Measurements from ENCODE around the gene RREB1.

Gene RREB1

GRCh38 chr6:7285416-7285815 lies 177.7 kb downstream of the RREB1 start:
- H3K36me3 ChIP-seq (ENCODE audit: control insufficient read depth, insufficient read depth, low read length): peaks cover 6% of the 10 kb centered on the region
- H3K4me3 ChIP-seq (replicated peaks; ENCODE audit: low read depth, low read length): no peak overlapping the region
- H3K27me3 ChIP-seq (replicated peaks; ENCODE audit: control insufficient read depth, insufficient read depth, low read length): no peaks in the 10 kb centered on the region
- DNase-seq (ENCODE audit: extremely low read depth, insufficient read length): no peak
- no peak for TF ChIP-seq CTCF (IDR thresholded peaks at IDR 0.05; ENCODE audit: insufficient read depth, low read length, poor library complexity, severe bottlenecking)

- no peak overlapping the region for H3K4me3 ChIP-seq (replicated peaks; ENCODE audit: low read depth, low read length)
- no peaks in the 10 kb centered on the region for H3K27me3 ChIP-seq (replicated peaks; ENCODE audit: control insufficient read depth, insufficient read depth, low read length)
- TF ChIP-seq CTCF (IDR thresholded peaks at IDR 0.05; ENCODE audit: insufficient read depth, low read length, poor library complexity, severe bottlenecking): no peak
- DNase-seq (ENCODE audit: extremely low read depth, insufficient read length): no peak
- peaks cover 10% of the 10 kb centered on the region for H3K36me3 ChIP-seq (ENCODE audit: control insufficient read depth, insufficient read depth, low read length)
Observed at GRCh38 chr6:7290079-7290478, 182.3 kb downstream of the RREB1 start.

GRCh38 chr6:7292596-7293255 lies 185.0 kb downstream of the RREB1 start:
- DNase-seq (ENCODE audit: extremely low read depth, insufficient read length): no peak
- H3K4me3 ChIP-seq (replicated peaks; ENCODE audit: low read depth, low read length): no peak overlapping the region
- TF ChIP-seq CTCF (IDR thresholded peaks at IDR 0.05; ENCODE audit: insufficient read depth, low read length, poor library complexity, severe bottlenecking): no peak
- peaks cover 10% of the 10 kb centered on the region for H3K36me3 ChIP-seq (ENCODE audit: control insufficient read depth, insufficient read depth, low read length)
- no peaks in the 10 kb centered on the region for H3K27me3 ChIP-seq (replicated peaks; ENCODE audit: control insufficient read depth, insufficient read depth, low read length)

- DNase-seq (ENCODE audit: extremely low read depth, insufficient read length): no peak
- TF ChIP-seq CTCF (IDR thresholded peaks at IDR 0.05; ENCODE audit: insufficient read depth, low read length, poor library complexity, severe bottlenecking): no peak
- no peak overlapping the region for H3K4me3 ChIP-seq (replicated peaks; ENCODE audit: low read depth, low read length)
- H3K27me3 ChIP-seq (replicated peaks; ENCODE audit: control insufficient read depth, insufficient read depth, low read length): no peaks in the 10 kb centered on the region
- H3K36me3 ChIP-seq (ENCODE audit: control insufficient read depth, insufficient read depth, low read length): peaks cover 11% of the 10 kb centered on the region
Observed at GRCh38 chr6:7295916-7296315, 188.2 kb downstream of the RREB1 start.

GRCh38 chr6:7296602-7297001 lies 188.8 kb downstream of the RREB1 start:
- TF ChIP-seq CTCF (IDR thresholded peaks at IDR 0.05; ENCODE audit: insufficient read depth, low read length, poor library complexity, severe bottlenecking): no peak
- H3K36me3 ChIP-seq (ENCODE audit: control insufficient read depth, insufficient read depth, low read length): peaks cover 12% of the 10 kb centered on the region
- DNase-seq (ENCODE audit: extremely low read depth, insufficient read length): no peak
- H3K27me3 ChIP-seq (replicated peaks; ENCODE audit: control insufficient read depth, insufficient read depth, low read length): no peaks in the 10 kb centered on the region
- H3K4me3 ChIP-seq (replicated peaks; ENCODE audit: low read depth, low read length): no peak overlapping the region

- Histone ChIP-seq H3K36me3 (ENCODE audit: control insufficient read depth, insufficient read depth, low read length) (peaks cover 13% of the 10 kb centered on the region), H3K27me3 (replicated peaks; ENCODE audit: control insufficient read depth, insufficient read depth, low read length) (no peaks in the 10 kb centered on the region), H3K4me3 (replicated peaks; ENCODE audit: low read depth, low read length) (no peak overlapping the region)
- no peak for TF ChIP-seq CTCF (IDR thresholded peaks at IDR 0.05; ENCODE audit: insufficient read depth, low read length, poor library complexity, severe bottlenecking)
- no peak for DNase-seq (ENCODE audit: extremely low read depth, insufficient read length)
Observed at GRCh38 chr6:7298113-7298512, 190.4 kb downstream of the RREB1 start.
